ENCODE measurements around the gene PRSS8. TPM values are rescaled to one million over a fixed set of nuclear protein-coding genes. Genes with fewer than 3 reads are reported as not detected.

Gene PRSS8
- total RNA-seq, 1 experiment from 2014 or later, result 0.15 TPM

DNA sequence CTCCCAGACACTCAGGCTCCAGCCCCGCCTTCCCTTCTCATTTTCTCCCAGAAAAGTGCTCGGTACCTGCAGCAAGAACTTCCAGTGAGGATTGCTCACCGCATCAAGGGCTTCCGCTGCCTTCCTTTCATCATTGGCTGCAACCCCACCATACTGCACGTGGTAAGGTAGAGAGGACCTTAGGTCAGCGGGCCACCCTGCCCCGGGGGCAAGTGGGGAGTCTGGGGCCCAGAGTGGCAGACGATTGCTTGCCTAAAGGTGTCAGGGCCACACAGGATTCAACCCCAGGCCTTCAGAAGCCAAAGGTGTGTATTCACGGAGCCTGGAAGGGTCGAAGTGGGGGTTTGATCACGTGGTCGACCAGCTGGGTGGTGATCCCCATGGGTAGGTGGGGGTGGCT is 25.9 kb downstream of the PRSS8 start:
- in situ Hi-C loops (cut with HindIII; ENCODE audit: low pct_unique_long_range_greater_than_20kb, low sequenced_read_pairs) (no loop called here), intact Hi-C loops (cut with micrococcal nuclease; ENCODE audit: unreplicated experiment) (no loop called here)
- ATAC-seq, result no peak
- ChIA-PET POLR2A (no interaction called here), CTCF (no interaction called here)
- Histone ChIP-seq H3K36me3 (ENCODE audit: control insufficient read depth, insufficient read depth, low read length) (no peaks in the 10 kb centered on the region; the same call in 1 of the 2 replicates), H3K4me3 (ENCODE audit: low read depth in 2 of 2, low read length in 2 of 2) (no peak overlapping the region), H3K4me1 (ENCODE audit: control insufficient read depth, insufficient read depth, low read length) (peaks cover 21% of the 10 kb centered on the region), H3K27me3 (ENCODE audit: control insufficient read depth, insufficient read depth, low read length) (no peaks in the 10 kb centered on the region), H3K27ac (ENCODE audit: low read length) (no peak overlapping the region), H3K9me3 (ENCODE audit: control insufficient read depth, insufficient read depth, low read depth, low read length) (no peaks in the 10 kb centered on the region)
- DNase-seq (ENCODE audit: low read depth, low spot score), result no peak
- TF ChIP-seq POLR2AphosphoS5 (IDR thresholded peaks at IDR 0.05; ENCODE audit: low read depth, low read length) (no peak), TCF7L2 (IDR thresholded peaks at IDR 0.05; ENCODE audit: low read depth, low read length) (no peak), SIN3A (IDR thresholded peaks at IDR 0.05; ENCODE audit: borderline replicate concordance, insufficient read depth, low read depth, low read length) (no peak)
- TF ChIP-seq, protein P1, sequence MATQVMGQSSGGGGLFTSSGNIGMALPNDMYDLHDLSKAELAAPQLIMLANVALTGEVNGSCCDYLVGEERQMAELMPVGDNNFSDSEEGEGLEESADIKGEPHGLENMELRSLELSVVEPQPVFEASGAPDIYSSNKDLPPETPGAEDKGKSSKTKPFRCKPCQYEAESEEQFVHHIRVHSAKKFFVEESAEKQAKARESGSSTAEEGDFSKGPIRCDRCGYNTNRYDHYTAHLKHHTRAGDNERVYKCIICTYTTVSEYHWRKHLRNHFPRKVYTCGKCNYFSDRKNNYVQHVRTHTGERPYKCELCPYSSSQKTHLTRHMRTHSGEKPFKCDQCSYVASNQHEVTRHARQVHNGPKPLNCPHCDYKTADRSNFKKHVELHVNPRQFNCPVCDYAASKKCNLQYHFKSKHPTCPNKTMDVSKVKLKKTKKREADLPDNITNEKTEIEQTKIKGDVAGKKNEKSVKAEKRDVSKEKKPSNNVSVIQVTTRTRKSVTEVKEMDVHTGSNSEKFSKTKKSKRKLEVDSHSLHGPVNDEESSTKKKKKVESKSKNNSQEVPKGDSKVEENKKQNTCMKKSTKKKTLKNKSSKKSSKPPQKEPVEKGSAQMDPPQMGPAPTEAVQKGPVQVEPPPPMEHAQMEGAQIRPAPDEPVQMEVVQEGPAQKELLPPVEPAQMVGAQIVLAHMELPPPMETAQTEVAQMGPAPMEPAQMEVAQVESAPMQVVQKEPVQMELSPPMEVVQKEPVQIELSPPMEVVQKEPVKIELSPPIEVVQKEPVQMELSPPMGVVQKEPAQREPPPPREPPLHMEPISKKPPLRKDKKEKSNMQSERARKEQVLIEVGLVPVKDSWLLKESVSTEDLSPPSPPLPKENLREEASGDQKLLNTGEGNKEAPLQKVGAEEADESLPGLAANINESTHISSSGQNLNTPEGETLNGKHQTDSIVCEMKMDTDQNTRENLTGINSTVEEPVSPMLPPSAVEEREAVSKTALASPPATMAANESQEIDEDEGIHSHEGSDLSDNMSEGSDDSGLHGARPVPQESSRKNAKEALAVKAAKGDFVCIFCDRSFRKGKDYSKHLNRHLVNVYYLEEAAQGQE (IDR thresholded peaks at IDR 0.05; ENCODE audit: insufficient read depth in 1 of 2, low read depth in 2 of 2, low read length in 1 of 2), result no peak
- TF ChIP-seq, protein P2, sequence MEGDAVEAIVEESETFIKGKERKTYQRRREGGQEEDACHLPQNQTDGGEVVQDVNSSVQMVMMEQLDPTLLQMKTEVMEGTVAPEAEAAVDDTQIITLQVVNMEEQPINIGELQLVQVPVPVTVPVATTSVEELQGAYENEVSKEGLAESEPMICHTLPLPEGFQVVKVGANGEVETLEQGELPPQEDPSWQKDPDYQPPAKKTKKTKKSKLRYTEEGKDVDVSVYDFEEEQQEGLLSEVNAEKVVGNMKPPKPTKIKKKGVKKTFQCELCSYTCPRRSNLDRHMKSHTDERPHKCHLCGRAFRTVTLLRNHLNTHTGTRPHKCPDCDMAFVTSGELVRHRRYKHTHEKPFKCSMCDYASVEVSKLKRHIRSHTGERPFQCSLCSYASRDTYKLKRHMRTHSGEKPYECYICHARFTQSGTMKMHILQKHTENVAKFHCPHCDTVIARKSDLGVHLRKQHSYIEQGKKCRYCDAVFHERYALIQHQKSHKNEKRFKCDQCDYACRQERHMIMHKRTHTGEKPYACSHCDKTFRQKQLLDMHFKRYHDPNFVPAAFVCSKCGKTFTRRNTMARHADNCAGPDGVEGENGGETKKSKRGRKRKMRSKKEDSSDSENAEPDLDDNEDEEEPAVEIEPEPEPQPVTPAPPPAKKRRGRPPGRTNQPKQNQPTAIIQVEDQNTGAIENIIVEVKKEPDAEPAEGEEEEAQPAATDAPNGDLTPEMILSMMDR (IDR thresholded peaks at IDR 0.05), result no peak
- BruUV-seq (replicated peaks), result no TSS peak

- DNase-seq (ENCODE audit: low read depth, low spot score), result no peak
- Histone ChIP-seq H3K4me3 (ENCODE audit: low read depth in 2 of 2, low read length in 2 of 2) (peak overlapping the region; percentile 78 to 94), H3K27ac (ENCODE audit: low read length) (peak overlapping the region; percentile 81), H3K4me1 (ENCODE audit: control insufficient read depth, insufficient read depth, low read length) (peaks cover 17% of the 10 kb centered on the region), H3K27me3 (ENCODE audit: control insufficient read depth, insufficient read depth, low read length) (no peaks in the 10 kb centered on the region), H3K9me3 (ENCODE audit: control insufficient read depth, insufficient read depth, low read depth, low read length) (no peaks in the 10 kb centered on the region), H3K36me3 (ENCODE audit: control insufficient read depth, insufficient read depth, low read length) (no peaks in the 10 kb centered on the region; the same call in 1 of the 2 replicates)
- intact Hi-C loops (cut with micrococcal nuclease; ENCODE audit: unreplicated experiment), result no loop called here
- in situ Hi-C loops (cut with HindIII; ENCODE audit: low pct_unique_long_range_greater_than_20kb, low sequenced_read_pairs), result no loop called here
- TF ChIP-seq SIN3A (IDR thresholded peaks at IDR 0.05; ENCODE audit: borderline replicate concordance, insufficient read depth, low read depth, low read length), result no peak
- TF ChIP-seq, protein P1 (IDR thresholded peaks at IDR 0.05; ENCODE audit: insufficient read depth in 1 of 2, low read depth in 2 of 2, low read length in 1 of 2), result no peak
- TF ChIP-seq TCF7L2 (IDR thresholded peaks at IDR 0.05; ENCODE audit: low read depth, low read length), result no peak
- TF ChIP-seq, protein P2 (IDR thresholded peaks at IDR 0.05), result no peak
- no peak for TF ChIP-seq POLR2AphosphoS5 (IDR thresholded peaks at IDR 0.05; ENCODE audit: low read depth, low read length)
- ChIA-PET POLR2A (no interaction called here), CTCF (no interaction called here)
- no peak for ATAC-seq
- BruUV-seq (replicated peaks), result TSS peak; percentile 71
These were observed 26.6 kb downstream of the PRSS8 start for GRCh38 chr16:31108794-31109558.

Measured in Panc1 (cell line).